Esophagus squamous epithelium (tissue), 4 donors: ENCODE results near the gene APOA4.

ENCODE experiments used
- POLR2A ChIP-seq, 4 donors: fragments of 450-650 bp; IDR thresholded peaks; one replicate each; pipeline ENCODE4 v1.6.1; 2017; ENCODE audit warnings: antibody characterized with exemption in 4 of 4, mild to moderate bottlenecking in 4 of 4, moderate library complexity in 3 of 4
- TF ChIP-seq, protein P1 (sequence below), 6 experiments: fragments of 450-650 bp in 4 of 6; fragments of 200-600 bp in 2 of 6; sonication (generic) in 2 of 6; IDR thresholded peaks; one replicate each; pipeline ENCODE4 v1.5.1; 2016 to 2019; ENCODE audit warnings: antibody characterized with exemption in 6 of 6, mild to moderate bottlenecking in 4 of 6, moderate library complexity in 4 of 6

DNA sequence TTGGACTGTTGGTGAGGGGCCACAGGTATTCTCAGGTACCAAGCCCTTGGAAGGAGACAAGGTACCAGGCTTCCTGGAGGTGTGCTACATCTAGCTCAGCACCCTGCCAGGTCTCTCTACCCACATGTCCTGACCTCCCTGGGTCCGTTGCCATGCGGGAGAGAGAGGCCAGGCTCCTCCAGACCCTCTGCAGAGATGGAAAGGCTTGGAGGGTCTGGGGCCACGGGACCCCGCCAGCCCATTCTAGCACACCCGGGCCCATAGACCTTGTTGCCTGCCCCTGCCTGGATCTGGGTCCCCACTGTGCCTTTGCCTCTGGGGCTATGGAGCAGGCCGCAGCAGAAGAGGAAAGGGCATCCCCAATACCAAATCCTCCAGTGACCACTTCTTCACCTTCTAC, 4.4 kb upstream of the APOA4 start:
- TF ChIP-seq, protein P1, sequence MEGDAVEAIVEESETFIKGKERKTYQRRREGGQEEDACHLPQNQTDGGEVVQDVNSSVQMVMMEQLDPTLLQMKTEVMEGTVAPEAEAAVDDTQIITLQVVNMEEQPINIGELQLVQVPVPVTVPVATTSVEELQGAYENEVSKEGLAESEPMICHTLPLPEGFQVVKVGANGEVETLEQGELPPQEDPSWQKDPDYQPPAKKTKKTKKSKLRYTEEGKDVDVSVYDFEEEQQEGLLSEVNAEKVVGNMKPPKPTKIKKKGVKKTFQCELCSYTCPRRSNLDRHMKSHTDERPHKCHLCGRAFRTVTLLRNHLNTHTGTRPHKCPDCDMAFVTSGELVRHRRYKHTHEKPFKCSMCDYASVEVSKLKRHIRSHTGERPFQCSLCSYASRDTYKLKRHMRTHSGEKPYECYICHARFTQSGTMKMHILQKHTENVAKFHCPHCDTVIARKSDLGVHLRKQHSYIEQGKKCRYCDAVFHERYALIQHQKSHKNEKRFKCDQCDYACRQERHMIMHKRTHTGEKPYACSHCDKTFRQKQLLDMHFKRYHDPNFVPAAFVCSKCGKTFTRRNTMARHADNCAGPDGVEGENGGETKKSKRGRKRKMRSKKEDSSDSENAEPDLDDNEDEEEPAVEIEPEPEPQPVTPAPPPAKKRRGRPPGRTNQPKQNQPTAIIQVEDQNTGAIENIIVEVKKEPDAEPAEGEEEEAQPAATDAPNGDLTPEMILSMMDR (IDR thresholded peaks at IDR 0.05), result no peak
- no peak for TF ChIP-seq POLR2A (IDR thresholded peaks at IDR 0.05)
